SU-DHL-6 (cell line): ENCODE data around the gene ST3GAL3.

Source experiments
- H2AFZ ChIP-seq: fragments of 200-600 bp; sonication (generic); 2 replicates; pipeline ENCODE4 v1.6.1; 2014; ENCODE audit warnings: low read depth, mild to moderate bottlenecking, moderate library complexity, mixed read lengths, antibody characterized with exemption, low read length; ENCODE audit not compliant: severe bottlenecking
- H3F3A ChIP-seq: fragments of 200-600 bp; shearing (Covaris generic); 2 replicates; pipeline ENCODE4 v1.6.0; 2016; ENCODE audit warnings: antibody characterized with exemption, mild to moderate bottlenecking; ENCODE audit not compliant: insufficient read depth
- H3K27ac ChIP-seq: fragments of 200-600 bp; sonication (generic); 2 replicates; pipeline ENCODE4 v1.5.1; 2016; ENCODE audit warnings: low read depth, mild to moderate bottlenecking, low read length, moderate library complexity, mixed read lengths
- H3K27me3 ChIP-seq: fragments of 200-600 bp; sonication (generic), shearing (Covaris generic); 2 replicates; pipeline ENCODE4 v1.6.0; 2014; ENCODE audit warnings: mild to moderate bottlenecking, low read length
- H3K36me3 ChIP-seq: fragments of 200-600 bp; sonication (generic); 2 replicates; pipeline ENCODE4 v1.6.1; 2014; ENCODE audit warnings: mild to moderate bottlenecking, low read length, mixed read lengths
- H3K4me2 ChIP-seq: fragments of 300-600, 200-600 bp; shearing (Covaris generic), sonication (generic); 2 replicates; pipeline ENCODE4 v1.6.0; 2014; ENCODE audit warnings: low read length, low read depth, mild to moderate bottlenecking; ENCODE audit not compliant: poor library complexity, severe bottlenecking
- H3K4me3 ChIP-seq: fragments of 200-600 bp; sonication (generic); 2 replicates; pipeline ENCODE4 v1.5.1; 2014; ENCODE audit warnings: antibody characterized with exemption, low read length, mild to moderate bottlenecking, mixed read lengths; ENCODE audit not compliant: insufficient read depth, poor library complexity, severe bottlenecking
- H3K79me2 ChIP-seq: fragments of 200-600 bp; sonication (generic); 2 replicates; pipeline ENCODE4 v1.6.1; 2014; ENCODE audit warnings: mild to moderate bottlenecking, low read length, moderate library complexity; ENCODE audit not compliant: insufficient read depth
- H3K9ac ChIP-seq: fragments of 200-600 bp; sonication (generic); 2 replicates; pipeline ENCODE4 v1.7.0; 2014; ENCODE audit warnings: mild to moderate bottlenecking, low read length
- H3K9me2 ChIP-seq: fragments of 200-600 bp; sonication (generic); replicated peaks from 2 replicates; pipeline ENCODE4 v1.6.1; 2014; ENCODE audit warnings: low read length; ENCODE audit not compliant: insufficient read depth
- H3K9me3 ChIP-seq: fragments of 200-600 bp; sonication (generic); 2 replicates; pipeline ENCODE4 v1.6.1; 2014; ENCODE audit warnings: low read length, mixed read lengths; ENCODE audit not compliant: insufficient read depth
- H4K20me1 ChIP-seq: fragments of 200-600 bp; sonication (generic); 2 replicates; pipeline ENCODE4 v1.6.1; 2014; ENCODE audit warnings: low read depth, mild to moderate bottlenecking, antibody characterized with exemption, low read length, moderate library complexity, mixed read lengths
- CTCF ChIP-seq: fragments of 200-600 bp; sonication (generic); IDR thresholded peaks from one replicate; pipeline ENCODE4 v1.5.1; 2017; ENCODE audit warnings: antibody characterized with exemption, mild to moderate bottlenecking, low read length, moderate library complexity; ENCODE audit not compliant: insufficient read depth, poor library complexity, severe bottlenecking
- EZH2phosphoT487 ChIP-seq: fragments of 200-600 bp; sonication (generic), shearing (Covaris generic); conservative IDR thresholded peaks from 2 replicates; pipeline ENCODE4 v1.6.1; 2018; ENCODE audit warnings: mild to moderate bottlenecking, antibody characterized with exemption, low read length, moderate library complexity, mixed read lengths

The ST3GAL3 gene

GRCh38 chr1:43874716-43875115 lies 167.4 kb downstream of the ST3GAL3 start:
- TF ChIP-seq EZH2phosphoT487 (no peak), CTCF (no peak)
- Histone ChIP-seq H3K36me3 (no peaks in the 10 kb centered on the region), H4K20me1 (no peaks in the 10 kb centered on the region), H2AFZ (no peak overlapping the region), H3K9me3 (no peaks in the 10 kb centered on the region), H3K9ac (no peak overlapping the region), H3K4me2 (no peak overlapping the region), H3K79me2 (no peaks in the 10 kb centered on the region), H3K4me3 (no peak overlapping the region), H3K9me2 (no peaks in the 10 kb centered on the region), H3F3A (no peaks in the 10 kb centered on the region), H3K27me3 (no peaks in the 10 kb centered on the region), H3K27ac (no peak overlapping the region)

- Histone ChIP-seq H3K36me3 (no peaks in the 10 kb centered on the region), H3K9ac (no peak overlapping the region), H3K4me3 (no peak overlapping the region), H3K9me3 (no peaks in the 10 kb centered on the region), H3F3A (no peaks in the 10 kb centered on the region), H2AFZ (no peak overlapping the region), H3K79me2 (no peaks in the 10 kb centered on the region), H3K27me3 (no peaks in the 10 kb centered on the region), H3K4me2 (no peak overlapping the region), H4K20me1 (no peaks in the 10 kb centered on the region), H3K27ac (no peak overlapping the region), H3K9me2 (no peaks in the 10 kb centered on the region)
- TF ChIP-seq EZH2phosphoT487 (no peak), CTCF (no peak)
Measured at GRCh38 chr1:43875331-43875730, 168.0 kb downstream of the ST3GAL3 start.

- no peak overlapping the region for H3K9ac ChIP-seq
- H3K4me2 ChIP-seq, result no peak overlapping the region
- H3K79me2 ChIP-seq, result no peaks in the 10 kb centered on the region
- no peaks in the 10 kb centered on the region for H3K9me2 ChIP-seq
- H2AFZ ChIP-seq, result no peak overlapping the region
- H3K4me3 ChIP-seq, result no peak overlapping the region
- H3F3A ChIP-seq, result no peaks in the 10 kb centered on the region
- no peaks in the 10 kb centered on the region for H3K9me3 ChIP-seq
- TF ChIP-seq CTCF (no peak), EZH2phosphoT487 (no peak)
- no peaks in the 10 kb centered on the region for H3K27me3 ChIP-seq
- H4K20me1 ChIP-seq, result no peaks in the 10 kb centered on the region
- H3K36me3 ChIP-seq, result no peaks in the 10 kb centered on the region
- no peak overlapping the region for H3K27ac ChIP-seq
Measured at GRCh38 chr1:43877101-43877500, 169.8 kb downstream of the ST3GAL3 start.

- no peaks in the 10 kb centered on the region for H3F3A ChIP-seq
- H3K79me2 ChIP-seq, result no peaks in the 10 kb centered on the region
- H3K9me2 ChIP-seq, result no peaks in the 10 kb centered on the region
- H3K4me2 ChIP-seq, result no peak overlapping the region
- no peak overlapping the region for H3K9ac ChIP-seq
- H3K27me3 ChIP-seq, result no peaks in the 10 kb centered on the region
- no peak overlapping the region for H3K27ac ChIP-seq
- TF ChIP-seq EZH2phosphoT487, result no peak
- no peak for TF ChIP-seq CTCF
- H3K36me3 ChIP-seq, result no peaks in the 10 kb centered on the region
- H4K20me1 ChIP-seq, result no peaks in the 10 kb centered on the region
- H3K9me3 ChIP-seq, result no peaks in the 10 kb centered on the region
- no peak overlapping the region for H3K4me3 ChIP-seq
- H2AFZ ChIP-seq, result no peak overlapping the region
Measured at GRCh38 chr1:43878440-43878839, 171.1 kb downstream of the ST3GAL3 start.
